IMR-90 (cell line): ENCODE measurements around the gene SEMA4F. TPM values are rescaled to one million over a fixed set of nuclear protein-coding genes. Genes with fewer than 3 reads are reported as not detected.

Experiments used
- ATAC-seq: fragments of 200-7000 bp; cut with Tn5 transposase; 2 replicates; pipeline ENCODE4 v1.9.1; 2020; ENCODE audit warnings: low read depth, mild to moderate bottlenecking, moderate library complexity
- BruUV-seq: library from RNA; stranded (reverse); fragments of 400-500 nt; replicated peaks from 2 replicates; lab custom pipeline; 2021; lab: Mats Ljungman, UMichigan
- CTCF ChIA-PET: fragments of 300-600 bp; formaldehyde crosslinking; extraction: SDS; loops from one replicate; lab custom pipeline; 2021; ENCODE audit warnings: antibody characterized with exemption; lab: Yijun Ruan, JAX
- POLR2A ChIA-PET: fragments of 300-600 bp; sonication (Branson Sonifier 250); formaldehyde crosslinking; loops from one replicate; lab custom pipeline; 2022; ENCODE audit warnings: antibody characterized with exemption; ENCODE audit not compliant: unreplicated experiment; lab: Charles Lee
- DNase-seq: peaks from one replicate; pipeline ENCODE4 v3.0.0; 2013
- H2AFZ ChIP-seq: replicated peaks from 2 replicates; pipeline ENCODE3; 2013; ENCODE audit warnings: low read length, mild to moderate bottlenecking; ENCODE audit not compliant: poor library complexity
- H2AK5ac ChIP-seq: 2 replicates; pipeline ENCODE4 v1.6.1; 2013; ENCODE audit warnings: low read depth, low read length, inconsistent platforms
- H2AK9ac ChIP-seq: replicated peaks from 2 replicates; pipeline ENCODE3; 2013; ENCODE audit warnings: mild to moderate bottlenecking, low read depth, low read length, moderate library complexity; ENCODE audit not compliant: poor library complexity
- H2BK120ac ChIP-seq: 2 replicates; pipeline ENCODE4 v1.6.1; 2013; ENCODE audit warnings: low read depth, low read length, inconsistent platforms
- H2BK15ac ChIP-seq: 3 replicates; pipeline ENCODE4 v1.6.1; 2013; ENCODE audit warnings: low read depth, low read length, inconsistent platforms
- H2BK20ac ChIP-seq: 2 replicates; pipeline ENCODE4 v1.6.1; 2013; ENCODE audit warnings: low read depth, mild to moderate bottlenecking, inconsistent platforms, low read length, moderate library complexity
- H2BK5ac ChIP-seq: 2 replicates; pipeline ENCODE4 v1.6.1; 2013; ENCODE audit warnings: mild to moderate bottlenecking, low read depth, low read length, inconsistent platforms; ENCODE audit not compliant: poor library complexity, severe bottlenecking
- H3K14ac ChIP-seq: replicated peaks from 2 replicates; pipeline ENCODE4 v1.6.1; 2013; ENCODE audit warnings: low read depth, low read length, inconsistent platforms
- H3K18ac ChIP-seq: 2 replicates; pipeline ENCODE4 v1.6.1; 2013; ENCODE audit warnings: low read depth, low read length, control low read depth
- H3K23ac ChIP-seq: 2 replicates; pipeline ENCODE4 v1.6.1; 2013; ENCODE audit warnings: low read depth, low read length, inconsistent platforms
- H3K27ac ChIP-seq: 2 replicates; pipeline ENCODE4 v1.5.1; 2013; ENCODE audit warnings: mild to moderate bottlenecking, control low read depth, low read length; ENCODE audit not compliant: insufficient read depth
- H3K27me3 ChIP-seq: 2 replicates; pipeline ENCODE4 v1.6.1; 2013; ENCODE audit warnings: low read length; ENCODE audit not compliant: control insufficient read depth, insufficient read depth
- H3K36me3 ChIP-seq: 2 replicates; pipeline ENCODE4 v1.6.1; 2013; ENCODE audit warnings: low read length, mixed read lengths; ENCODE audit not compliant: control insufficient read depth, insufficient read depth
- H3K4ac ChIP-seq: 2 replicates; pipeline ENCODE4 v1.6.1; 2013; ENCODE audit warnings: low read depth, low read length, inconsistent platforms
- H3K4me1 ChIP-seq: 2 replicates; pipeline ENCODE4 v1.6.1; 2013; ENCODE audit warnings: low read length, mixed read lengths; ENCODE audit not compliant: control insufficient read depth, insufficient read depth
- H3K4me2 ChIP-seq: 2 replicates; pipeline ENCODE4 v1.6.1; 2013; ENCODE audit warnings: low read depth, mild to moderate bottlenecking, control low read depth, low read length, moderate library complexity
- H3K4me3 ChIP-seq: 2 replicates; pipeline ENCODE4 v1.5.1; 2013; ENCODE audit warnings: low read depth, mild to moderate bottlenecking, control low read depth, low read length, moderate library complexity; ENCODE audit not compliant: insufficient read depth
- H3K56ac ChIP-seq: 2 replicates; pipeline ENCODE4 v1.6.1; 2013; ENCODE audit warnings: low read length, inconsistent platforms; ENCODE audit not compliant: insufficient read depth; ENCODE audit errors: extremely low read depth
- H3K79me1 ChIP-seq, 2 experiments: 2 replicates each; pipeline ENCODE4 v1.6.1; 2013; ENCODE audit warnings: low read length in 2 of 2, inconsistent platforms in 1 of 2, low read depth in 1 of 2
- H3K9ac ChIP-seq: 2 replicates; pipeline ENCODE4 v1.6.1; 2013; ENCODE audit warnings: low read depth, low read length, control low read depth
- H3K9me1 ChIP-seq: 2 replicates; pipeline ENCODE4 v1.6.1; 2013; ENCODE audit warnings: low read length, inconsistent platforms; ENCODE audit not compliant: insufficient read depth
- H3K9me3 ChIP-seq: 2 replicates; pipeline ENCODE4 v1.6.1; 2013; ENCODE audit warnings: low read length; ENCODE audit not compliant: control insufficient read depth, insufficient read depth
- H4K20me1 ChIP-seq: 2 replicates; pipeline ENCODE4 v1.6.1; 2013; ENCODE audit warnings: low read length, inconsistent platforms; ENCODE audit not compliant: insufficient read depth
- H4K5ac ChIP-seq: 2 replicates; pipeline ENCODE4 v1.6.1; 2013; ENCODE audit warnings: mild to moderate bottlenecking, low read depth, low read length, control low read depth
- H4K8ac ChIP-seq, 2 experiments: 2 replicates each; pipeline ENCODE4 v1.6.1; 2013; ENCODE audit warnings: low read depth in 2 of 2, low read length in 2 of 2, control low read depth in 1 of 2, inconsistent platforms in 1 of 2
- H4K91ac ChIP-seq: 2 replicates; pipeline ENCODE4 v1.6.1; 2013; ENCODE audit warnings: low read depth, low read length, inconsistent platforms; ENCODE audit not compliant: insufficient read depth
- ELK1 ChIP-seq: fragments of 150-350 bp; IDR thresholded peaks from 2 replicates; pipeline ENCODE4 v1.6.1; 2016; ENCODE audit warnings: low read depth, mild to moderate bottlenecking, low read length, moderate library complexity, borderline replicate concordance
- RAD21 ChIP-seq: IDR thresholded peaks from 2 replicates; pipeline ENCODE4 v1.6.1; 2012; ENCODE audit warnings: low read length, improper control_type of control experiment
- SMC3 ChIP-seq: fragments of 150-350 bp; IDR thresholded peaks from 2 replicates; pipeline ENCODE4 v1.6.1; 2016; ENCODE audit warnings: low read depth, mild to moderate bottlenecking, antibody characterized with exemption, low read length, moderate library complexity
- WGBS, 2 experiments: methylation state at CpG; one replicate each; pipeline versions ENCODE4 v1.1.5 to v1.1.7; 2013; ENCODE audit warnings: missing lambda C conversion rate in 2 of 2; ENCODE audit not compliant: insufficient read length in 1 of 2; ENCODE audit errors: extremely low coverage in 2 of 2; 5-methylcytosine and 5-hydroxymethylcytosine counted together
- dilution Hi-C: fragments of 300-500 bp; cut with HindIII; formaldehyde crosslinking; loops from one replicate; pipeline ENCODE4 v1.14.3; 2018; ENCODE audit warnings: low sequenced_read_pairs; ENCODE audit not compliant: unreplicated experiment
- in situ Hi-C: fragments of 300-500 bp; cut with MboI; formaldehyde crosslinking; loops from 3 replicates; pipeline ENCODE4 v1.14.3; 2019; ENCODE audit warnings: low sequenced_read_pairs, inconsistent platforms, mixed read lengths
- intact Hi-C: fragments of 100-400 bp; cut with micrococcal nuclease; formaldehyde crosslinking; loops from 2 replicates; pipeline ENCODE4 v1.10.0; 2022
- polyA plus RNA-seq, 3 experiments: library from polyadenylated mRNA; depleted of rRNA; stranded (reverse); fragments of >200 nt; gene quantifications; 2 replicates each; pipeline ENCODE4 v1.2.3, GENCODE V29; 2012; ENCODE audit warnings: low replicate concordance in 1 of 3
- total RNA-seq: library from RNA; depleted of rRNA; stranded (reverse); fragments of >200 nt; gene quantifications from 2 replicates; pipeline ENCODE4 v1.2.3, GENCODE V29; 2012

Gene SEMA4F
- total and polyA plus RNA-seq, 2 of the 4 experiments (the other 2 are of a cell fraction): 4.7 to 7.5 TPM

DNA sequence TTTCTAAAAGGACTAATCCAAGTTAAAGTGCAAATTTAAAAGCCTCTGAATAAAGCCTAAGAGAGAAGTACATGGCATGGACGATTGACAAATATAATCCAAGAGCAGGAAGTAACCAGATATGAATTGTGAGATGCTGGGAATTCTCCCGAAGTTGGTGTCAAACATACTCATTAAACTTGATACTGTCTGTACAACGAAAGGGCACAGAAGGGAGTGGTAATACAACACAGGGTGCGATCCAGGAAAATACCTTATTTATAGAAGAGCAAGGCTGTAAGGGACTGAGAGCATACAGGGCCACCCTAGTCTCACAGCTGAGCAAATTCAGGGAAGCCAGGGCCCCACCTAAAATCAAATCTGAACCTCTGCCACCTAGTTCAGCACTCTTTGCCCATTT, 41.6 kb downstream of the SEMA4F start:
- H3K23ac ChIP-seq: no peak overlapping the region
- peak overlapping the region; percentile 37; the same call in 1 of the 2 replicates for H3K14ac ChIP-seq
- no peaks in the 10 kb centered on the region for H4K20me1 ChIP-seq
- in situ Hi-C loops: loop anchor here (25.0 kb wide), 2 partner anchors 717 to 917 kb away; no protein-coding TSS in a partner anchor
- H3K4ac ChIP-seq: peak overlapping the region; percentile 19
- H3K9me3 ChIP-seq: no peaks in the 10 kb centered on the region
- H3K4me3 ChIP-seq: no peak overlapping the region
- peak overlapping the region; percentile 79; the same call in 1 of the 2 replicates for H2BK20ac ChIP-seq
- DNase-seq: no peak
- no peak overlapping the region for H4K8ac ChIP-seq
- dilution Hi-C loops: no loop called here
- peak overlapping the region; percentile 61 for H2BK15ac ChIP-seq
- H3K27me3 ChIP-seq: peaks cover under 1% of the 10 kb centered on the region; the same call in 1 of the 2 replicates
- ChIA-PET POLR2A (no interaction called here), CTCF (no interaction called here)
- no peak overlapping the region; the same call in 1 of the 2 replicates for H4K5ac ChIP-seq
- H2AFZ ChIP-seq: no peak overlapping the region
- intact Hi-C loops: loop anchor here (5.0 to 10.0 kb wide), 2 partner anchors 142 to 369 kb away; no protein-coding TSS in a partner anchor
- H3K4me2 ChIP-seq: no peak overlapping the region
- H3K9ac ChIP-seq: no peak overlapping the region
- no peaks in the 10 kb centered on the region; the same call in 1 of the 2 replicates for H3K9me1 ChIP-seq
- TF ChIP-seq RAD21 (no peak), ELK1 (no peak), SMC3 (no peak)
- H4K91ac ChIP-seq: no peak overlapping the region
- H2AK5ac ChIP-seq: no peak overlapping the region
- H3K27ac ChIP-seq: no peak overlapping the region
- H3K36me3 ChIP-seq: no peaks in the 10 kb centered on the region
- no TSS peak for BruUV-seq
- H2BK120ac ChIP-seq: peak overlapping the region; percentile 67; the same call in 1 of the 2 replicates
- H2BK5ac ChIP-seq: no peak overlapping the region
- peak overlapping the region; percentile 45; the same call in 1 of the 2 replicates for H3K18ac ChIP-seq
- no CpG with 5 or more reads among the region's 4 CpGs for WGBS, 2 experiments
- H3K56ac ChIP-seq: no peak overlapping the region
- no peak for ATAC-seq
- H3K79me1 ChIP-seq: no peaks in the 10 kb centered on the region
- peaks cover 19% of the 10 kb centered on the region for H3K4me1 ChIP-seq
- no peak overlapping the region for H2AK9ac ChIP-seq
